Measurements from ENCODE around the gene KCNG2. TPM values are rescaled to one million over a fixed set of nuclear protein-coding genes. Genes with fewer than 3 reads are reported as not detected.

Gene KCNG2
- total RNA-seq, 2 experiments from 2014 or later, result not detected

DNA sequence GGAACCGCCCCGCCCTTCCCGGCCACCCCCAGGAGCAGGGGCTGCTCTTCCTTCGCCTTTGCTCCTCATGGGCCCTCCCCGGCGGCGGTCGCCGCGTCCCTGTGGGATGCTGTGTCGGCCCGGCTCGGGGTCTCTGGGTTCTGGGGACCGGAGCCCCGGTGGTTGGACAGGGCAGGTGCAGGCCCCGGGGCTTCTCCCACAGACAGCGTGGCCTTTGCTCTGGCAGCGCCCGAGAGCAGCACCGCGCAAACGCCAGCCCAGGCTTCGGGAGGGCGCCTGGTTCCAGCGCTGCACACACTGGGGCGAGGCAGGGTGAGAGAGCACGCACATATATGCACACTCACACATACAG is 9.0 kb upstream of the KCNG2 start:
- CTCF ChIA-PET (ENCODE audit: unreplicated experiment), result no interaction called here
- H3K9me3 ChIP-seq (ENCODE audit: low read length), result no peaks in the 10 kb centered on the region
- H3K4me3 ChIP-seq (ENCODE audit: low read depth, low read length, poor library complexity, severe bottlenecking), result no peak overlapping the region
- no peaks in the 10 kb centered on the region for H3K9me2 ChIP-seq (ENCODE audit: insufficient read depth, low read length)
- POLR2A ChIA-PET, result no interaction called here
- H2AFZ ChIP-seq (ENCODE audit: low read length), result no peak overlapping the region
- H4K20me1 ChIP-seq (ENCODE audit: insufficient read depth, low read length), result no peaks in the 10 kb centered on the region
- no peak for TF ChIP-seq EZH2phosphoT487 (IDR thresholded peaks at IDR 0.05; ENCODE audit: borderline replicate concordance, low read depth, low read length)
- TF ChIP-seq, protein P1, sequence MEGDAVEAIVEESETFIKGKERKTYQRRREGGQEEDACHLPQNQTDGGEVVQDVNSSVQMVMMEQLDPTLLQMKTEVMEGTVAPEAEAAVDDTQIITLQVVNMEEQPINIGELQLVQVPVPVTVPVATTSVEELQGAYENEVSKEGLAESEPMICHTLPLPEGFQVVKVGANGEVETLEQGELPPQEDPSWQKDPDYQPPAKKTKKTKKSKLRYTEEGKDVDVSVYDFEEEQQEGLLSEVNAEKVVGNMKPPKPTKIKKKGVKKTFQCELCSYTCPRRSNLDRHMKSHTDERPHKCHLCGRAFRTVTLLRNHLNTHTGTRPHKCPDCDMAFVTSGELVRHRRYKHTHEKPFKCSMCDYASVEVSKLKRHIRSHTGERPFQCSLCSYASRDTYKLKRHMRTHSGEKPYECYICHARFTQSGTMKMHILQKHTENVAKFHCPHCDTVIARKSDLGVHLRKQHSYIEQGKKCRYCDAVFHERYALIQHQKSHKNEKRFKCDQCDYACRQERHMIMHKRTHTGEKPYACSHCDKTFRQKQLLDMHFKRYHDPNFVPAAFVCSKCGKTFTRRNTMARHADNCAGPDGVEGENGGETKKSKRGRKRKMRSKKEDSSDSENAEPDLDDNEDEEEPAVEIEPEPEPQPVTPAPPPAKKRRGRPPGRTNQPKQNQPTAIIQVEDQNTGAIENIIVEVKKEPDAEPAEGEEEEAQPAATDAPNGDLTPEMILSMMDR (conservative IDR thresholded peaks at IDR 0.05; ENCODE audit: low read length), result no peak
- BruUV-seq (replicated peaks), result no TSS peak
- H3K4me1 ChIP-seq (ENCODE audit: insufficient read depth, low read length, poor library complexity, severe bottlenecking), result no peaks in the 10 kb centered on the region
- no peak for DNase-seq (ENCODE audit: low spot score)
- no peaks in the 10 kb centered on the region for H3K79me2 ChIP-seq (ENCODE audit: insufficient read depth, low read depth, low read length)
- no peak overlapping the region for H3K27ac ChIP-seq (ENCODE audit: low read depth, low read length, poor library complexity, severe bottlenecking)
- H3K4me2 ChIP-seq (ENCODE audit: low read length), result no peak overlapping the region
- intact Hi-C loops (cut with micrococcal nuclease; ENCODE audit: unreplicated experiment), result no loop called here
- H3K36me3 ChIP-seq (ENCODE audit: insufficient read depth, low read length), result no peaks in the 10 kb centered on the region

DNA sequence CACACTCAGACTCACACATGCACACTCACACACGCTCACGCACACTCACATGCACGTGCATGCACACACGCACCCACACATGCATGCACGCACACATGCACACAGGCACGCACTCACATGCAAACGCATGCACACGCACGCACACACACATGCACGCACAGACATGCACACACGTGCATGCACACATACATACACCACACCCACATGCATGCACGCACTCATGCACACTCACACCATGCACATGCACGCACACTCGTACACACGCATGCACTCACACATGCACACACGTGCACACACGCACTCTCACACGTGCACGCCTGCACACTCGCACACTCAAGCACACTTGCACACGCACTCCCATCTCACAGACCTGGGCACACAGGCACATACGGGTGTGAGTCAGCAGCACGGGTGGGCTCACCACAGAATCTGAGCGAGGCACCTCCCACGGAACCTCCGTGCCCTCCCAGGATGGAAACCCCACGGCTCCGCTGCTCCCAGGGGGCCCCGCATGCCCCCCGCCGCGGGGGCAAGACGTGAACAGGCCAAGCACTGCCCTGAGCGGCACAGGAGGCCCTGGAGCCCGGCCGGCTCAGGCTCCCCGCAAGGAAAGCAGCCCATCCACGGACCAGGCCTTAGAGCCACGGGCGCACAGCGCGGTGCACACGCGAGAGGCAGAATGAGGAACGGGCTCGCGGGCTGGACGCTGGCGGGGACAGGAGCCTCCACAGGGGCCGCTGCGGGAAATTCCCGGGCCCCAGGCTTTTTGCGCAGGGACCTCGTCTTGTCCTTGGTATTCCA is 8.4 kb upstream of the KCNG2 start:
- no peaks in the 10 kb centered on the region for H3K9me3 ChIP-seq (ENCODE audit: low read length)
- H3K4me3 ChIP-seq (ENCODE audit: low read depth, low read length, poor library complexity, severe bottlenecking), result no peak overlapping the region
- no peaks in the 10 kb centered on the region for H4K20me1 ChIP-seq (ENCODE audit: insufficient read depth, low read length)
- POLR2A ChIA-PET, result no interaction called here
- no peak overlapping the region for H2AFZ ChIP-seq (ENCODE audit: low read length)
- no peak for TF ChIP-seq EZH2phosphoT487 (IDR thresholded peaks at IDR 0.05; ENCODE audit: borderline replicate concordance, low read depth, low read length)
- TF ChIP-seq, protein P1 (conservative IDR thresholded peaks at IDR 0.05; ENCODE audit: low read length), result no peak
- BruUV-seq (replicated peaks), result no TSS peak
- H3K4me2 ChIP-seq (ENCODE audit: low read length), result no peak overlapping the region
- no peak for DNase-seq (ENCODE audit: low spot score)
- no peaks in the 10 kb centered on the region for H3K4me1 ChIP-seq (ENCODE audit: insufficient read depth, low read length, poor library complexity, severe bottlenecking)
- H3K9me2 ChIP-seq (ENCODE audit: insufficient read depth, low read length), result no peaks in the 10 kb centered on the region
- H3K79me2 ChIP-seq (ENCODE audit: insufficient read depth, low read depth, low read length), result no peaks in the 10 kb centered on the region
- H3K36me3 ChIP-seq (ENCODE audit: insufficient read depth, low read length), result no peaks in the 10 kb centered on the region
- intact Hi-C loops (cut with micrococcal nuclease; ENCODE audit: unreplicated experiment), result no loop called here
- CTCF ChIA-PET (ENCODE audit: unreplicated experiment), result no interaction called here
- H3K27ac ChIP-seq (ENCODE audit: low read depth, low read length, poor library complexity, severe bottlenecking), result no peak overlapping the region

All from OCI-LY7 (cell line).